Thyroid gland (tissue), 4 donors: Measurements from ENCODE around the gene CISD1. TPM values are rescaled to one million over a fixed set of nuclear protein-coding genes. Genes with fewer than 3 reads are reported as not detected.

Source experiments
- DNase-seq, 2 donors: peaks; one replicate each; pipeline ENCODE4 v3.0.0-alpha.2; 2019
- H3K27ac ChIP-seq, 3 donors: fragments of 200-600 bp; sonication (generic); 1 replicate in 2 of 3; 2 replicates in 1 of 3; pipeline ENCODE4 v1.5.1; 2016 to 2019; ENCODE audit warnings: mild to moderate bottlenecking in 1 of 3, moderate library complexity in 1 of 3
- H3K27me3 ChIP-seq: fragments of 200-600 bp; sonication (generic); one replicate; pipeline ENCODE4 v1.5.1; 2019
- H3K36me3 ChIP-seq, 2 donors: fragments of 200-600 bp; sonication (generic); one replicate each; pipeline ENCODE4 v1.5.1; 2016 to 2019
- H3K4me1 ChIP-seq, 2 donors: fragments of 200-600 bp; sonication (generic); one replicate each; pipeline ENCODE4 v1.5.1; 2017 to 2019
- H3K4me3 ChIP-seq, 3 donors: fragments of 200-600 bp; sonication (generic); replicated peaks in 1 of 3; 1 replicate in 2 of 3; 2 replicates in 1 of 3; pipeline ENCODE4 v1.5.1; 2016; ENCODE audit warnings: mild to moderate bottlenecking in 1 of 3
- H3K9me3 ChIP-seq: fragments of 200-600 bp; sonication (generic); one replicate; pipeline ENCODE4 v1.5.1; 2017
- CTCF ChIP-seq, 6 experiments: fragments of 200-600 bp in 3 of 6; fragments of 450-650 bp in 3 of 6; sonication (generic) in 3 of 6; IDR thresholded peaks; one replicate each; pipeline ENCODE4 v1.5.1; 2016 to 2019; ENCODE audit warnings: antibody characterized with exemption in 6 of 6, mild to moderate bottlenecking in 2 of 6, inconsistent platforms in 1 of 6, moderate library complexity in 1 of 6
- POLR2A ChIP-seq, 2 donors: fragments of 450-650 bp; IDR thresholded peaks; one replicate each; pipeline ENCODE4 v1.6.1; 2017; ENCODE audit warnings: antibody characterized with exemption in 2 of 2, mild to moderate bottlenecking in 2 of 2, moderate library complexity in 1 of 2
- WGBS, 2 donors: methylation state at CpG; one replicate each; pipeline ENCODE4 v1.1.5; 2017; 5-methylcytosine and 5-hydroxymethylcytosine counted together
- intact Hi-C: fragments of 100-400 bp; cut with DNase I; formaldehyde crosslinking; loops from one replicate; pipeline ENCODE4 v1.15.1; 2023
- total RNA-seq, 4 donors: library from RNA; depleted of rRNA; stranded (reverse); fragments of >200 nt; gene quantifications; one replicate each; pipeline ENCODE4 v1.2.3, GENCODE V29; 2016

Gene CISD1
- total RNA-seq, 4 donors from 2014 or later = 12.1 to 32.4 (median 29.0) TPM

GRCh38 chr10:58266826-58267712 lies 1.9 kb upstream of the CISD1 start:
- Histone ChIP-seq H3K4me1 (peaks cover 0 to 7% of the 10 kb centered on the region in 2 donors), H3K27me3 (no peaks in the 10 kb centered on the region), H3K9me3 (no peaks in the 10 kb centered on the region), H3K4me3 (peak overlapping the region; percentile 66 to 80 (median 78)), H3K27ac (peak overlapping the region; percentile 77 to 95 (median 94)), H3K36me3 (no peaks in the 10 kb centered on the region)
- peak; percentile 50 to 55 for DNase-seq
- TF ChIP-seq CTCF (IDR thresholded peaks at IDR 0.05) (no peak), POLR2A (IDR thresholded peaks at IDR 0.05) (peak in 1 of 2 donors; percentile 2)
- intact Hi-C loops = no loop called here
- 1 to 2% methylated on average over 13 to 32 of the region's 53 CpGs for WGBS, 2 donors

- Histone ChIP-seq H3K27ac (peak within 1 kb of the TSS; percentile 77 to 95 (median 94)), H3K27me3 (no peaks in the 10 kb centered on the region), H3K4me3 (peak within 1 kb of the TSS; percentile 66 to 80 (median 78)), H3K9me3 (no peaks in the 10 kb centered on the region), H3K36me3 (no peaks in the 10 kb centered on the region), H3K4me1 (peaks cover 0 to 7% of the 10 kb centered on the region in 2 donors)
- DNase-seq = peak; percentile 96
- 1 to 3% methylated on average over 11 to 38 of the region's 76 CpGs for WGBS, 2 donors
- intact Hi-C loops = no loop called here
- TF ChIP-seq CTCF (IDR thresholded peaks at IDR 0.05) = no peak
- TF ChIP-seq POLR2A (IDR thresholded peaks at IDR 0.05) = peak; percentile 48 to 76
Observed at GRCh38 chr10:58267713-58268453, 1.1 kb upstream of the CISD1 start, which contains the start of gene IPMK. TSS of gene IPMK (minus strand) at chr10:58267894. CDS start at chr10:58267611, 283 bp downstream.

GRCh38 chr10:58268454-58268945 lies 462 bp upstream of the CISD1 start:
- 1 to 2% methylated on average over 13 of the region's 13 CpGs for WGBS, 2 donors
- DNase-seq = no peak
- Histone ChIP-seq H3K36me3 (no peaks in the 10 kb centered on the region), H3K27me3 (no peaks in the 10 kb centered on the region), H3K27ac (peak overlapping the region; percentile 60 to 95 (median 94)), H3K4me3 (peak overlapping the region in 2 of 3 donors; percentile 51 to 78), H3K9me3 (no peaks in the 10 kb centered on the region), H3K4me1 (peaks cover 0 to 7% of the 10 kb centered on the region in 2 donors)
- intact Hi-C loops = no loop called here
- no peak for TF ChIP-seq POLR2A (IDR thresholded peaks at IDR 0.05)
- TF ChIP-seq CTCF (IDR thresholded peaks at IDR 0.05) = no peak

- WGBS, 2 donors = 19 to 20% methylated on average over 12 of the region's 12 CpGs
- Histone ChIP-seq H3K4me3 (peak overlapping the region in 2 of 3 donors; percentile 68 to 78), H3K4me1 (peaks cover 0 to 10% of the 10 kb centered on the region in 2 donors), H3K36me3 (no peaks in the 10 kb centered on the region), H3K27me3 (no peaks in the 10 kb centered on the region), H3K9me3 (no peaks in the 10 kb centered on the region), H3K27ac (peak overlapping the region; percentile 81 to 95 (median 94))
- TF ChIP-seq CTCF (IDR thresholded peaks at IDR 0.05) (no peak), POLR2A (IDR thresholded peaks at IDR 0.05) (no peak)
- DNase-seq = no peak
- intact Hi-C loops = no loop called here
Observed at GRCh38 chr10:58269782-58270290, 874 bp downstream of the CISD1 start.
